ENCODE measurements around the gene FNDC11. TPM values are rescaled to one million over a fixed set of nuclear protein-coding genes. Genes with fewer than 3 reads are reported as not detected.

Gene FNDC11
- total RNA-seq, 1 experiment from 2014 or later = 2.5 TPM

- H3K79me2 ChIP-seq (ENCODE audit: insufficient read depth, low read length) = no peaks in the 10 kb centered on the region
- H3K14ac ChIP-seq (ENCODE audit: insufficient read depth, low read length) = no peak overlapping the region
- no peak overlapping the region for H3K56ac ChIP-seq (ENCODE audit: insufficient read length, low read depth, low read length)
- H3K27ac ChIP-seq (ENCODE audit: insufficient read length, low read depth, low read length) = no peak overlapping the region
- no peaks in the 10 kb centered on the region for H3K27me3 ChIP-seq (ENCODE audit: insufficient read depth, low read length)
- Mint-ChIP-seq H3K36me3 (ENCODE audit: insufficient read depth in 1 of 3, low read depth in 3 of 3) (peaks cover 2 to 40% (median 33%) of the 10 kb centered on the region in 3 experiments), H3K9me3 (no peaks in the 10 kb centered on the region), H3K27me3 (ENCODE audit: low read depth) (no peaks in the 10 kb centered on the region), H3K4me3 (no peak overlapping the region), H3K27ac (no peak overlapping the region), H3K4me1 (peaks cover under 1% of the 10 kb centered on the region in 2 experiments; a peak in 1 of 4 replicates)
- H2AK5ac ChIP-seq (ENCODE audit: insufficient read length, low read length) = no peak overlapping the region
- no peak overlapping the region for H3T11ph ChIP-seq (ENCODE audit: low read length)
- H2BK5ac ChIP-seq (ENCODE audit: insufficient read length, low read length) = no peak overlapping the region
- H3K23ac ChIP-seq (ENCODE audit: insufficient read length, low read depth, low read length) = no peak overlapping the region
- H2AFZ ChIP-seq (ENCODE audit: low read length) = no peak overlapping the region
- no peak overlapping the region for H2BK15ac ChIP-seq (ENCODE audit: low read depth, low read length)
- H2BK120ac ChIP-seq (ENCODE audit: low read depth, low read length, poor library complexity, severe bottlenecking) = no peak overlapping the region
- H3K79me1 ChIP-seq (ENCODE audit: insufficient read depth, low read depth, low read length, poor library complexity, severe bottlenecking) = no peaks in the 10 kb centered on the region
- no CpG with 5 or more reads among the region's 13 CpGs for WGBS (ENCODE audit: extremely low coverage, insufficient read length, low lambda C conversion rate)
- H4K91ac ChIP-seq (ENCODE audit: insufficient read length, low read depth, low read length) = no peak overlapping the region
- H3K4me2 ChIP-seq (ENCODE audit: insufficient read depth, insufficient read length, low read length) = no peak overlapping the region
- TF ChIP-seq CTCF (conservative IDR thresholded peaks at IDR 0.05) = no peak
- H3K9me3 ChIP-seq (ENCODE audit: control insufficient read depth, low read depth, low read length) = no peaks in the 10 kb centered on the region
- H4K5ac ChIP-seq (ENCODE audit: insufficient read length, low read depth, low read length) = no peak overlapping the region
- no peak overlapping the region for H3K18ac ChIP-seq (ENCODE audit: insufficient read length, low read depth, low read length)
- H3K4ac ChIP-seq (ENCODE audit: low read depth, low read length) = no peak overlapping the region
- no peak overlapping the region for H4K8ac ChIP-seq (replicated peaks; ENCODE audit: insufficient read length, low read depth, low read length)
- H3K9ac ChIP-seq (ENCODE audit: extremely low read depth, insufficient read length, low read length) = no peak overlapping the region
- H3K23me2 ChIP-seq (ENCODE audit: insufficient read length, low read depth, low read length, poor library complexity, severe bottlenecking) = no peaks in the 10 kb centered on the region
- H3K4me1 ChIP-seq (ENCODE audit: insufficient read depth, low read length) = no peaks in the 10 kb centered on the region
- no peak for DNase-seq
- H4K20me1 ChIP-seq (ENCODE audit: control insufficient read depth, insufficient read depth, insufficient read length) = no peaks in the 10 kb centered on the region
- no peak overlapping the region for H2BK20ac ChIP-seq (ENCODE audit: low read depth, low read length, poor library complexity, severe bottlenecking)
- no peak overlapping the region for H2BK12ac ChIP-seq (ENCODE audit: insufficient read length, low read depth, low read length)
Observed at GRCh38 chr20:63592661-63593060, 38.7 kb downstream of the FNDC11 start.
